Progenitor cell of endocrine pancreas (in vitro differentiated cells): ENCODE data around the gene CYTH1. TPM values are rescaled to one million over a fixed set of nuclear protein-coding genes. Genes with fewer than 3 reads are reported as not detected.

Source experiments
- DNase-seq: peaks from one replicate; pipeline ENCODE4 v3.0.0; 2021; ENCODE audit warnings: low spot score; ENCODE audit not compliant: unreplicated experiment
- H3K27ac Mint-ChIP-seq: 2 replicates; pipeline ENCODE4 v1.8.0; 2021; ENCODE audit warnings: mild to moderate bottlenecking, moderate library complexity, mixed read lengths
- H3K27me3 Mint-ChIP-seq: 2 replicates; pipeline ENCODE4 v1.8.0; 2021; ENCODE audit warnings: mixed read lengths
- H3K36me3 Mint-ChIP-seq: 2 replicates; pipeline ENCODE4 v1.8.0; 2022; ENCODE audit warnings: mixed read lengths; ENCODE audit not compliant: insufficient read depth
- H3K4me1 Mint-ChIP-seq: 2 replicates; pipeline ENCODE4 v1.8.0; 2021; ENCODE audit warnings: low read depth, mixed read lengths
- H3K4me3 Mint-ChIP-seq: 2 replicates; pipeline ENCODE4 v1.8.0; 2021; ENCODE audit warnings: low read depth, mild to moderate bottlenecking, moderate library complexity, mixed read lengths
- H3K9me3 Mint-ChIP-seq: 2 replicates; pipeline ENCODE4 v1.8.0; 2021; ENCODE audit warnings: low read depth, mixed read lengths
- CTCF ChIP-seq: fragments of 200-600 bp; sonication (generic); IDR thresholded peaks from one replicate; pipeline ENCODE4 v1.5.0; 2021; ENCODE audit warnings: antibody characterized with exemption, mild to moderate bottlenecking; ENCODE audit not compliant: unreplicated experiment
- total RNA-seq: library from RNA; stranded (reverse); gene quantifications from 2 replicates; pipeline ENCODE4 v1.2.1, GENCODE V29; 2021

The CYTH1 gene
- total RNA-seq, 1 donor from 2014 or later: 33.3 TPM

GRCh38 chr17:78719630-78720298 is 62.3 kb downstream of the CYTH1 start:
- DNase-seq: no peak
- TF ChIP-seq CTCF: no peak
- no peak overlapping the region for H3K27ac Mint-ChIP-seq
- H3K4me1 Mint-ChIP-seq: peaks cover 68% of the 10 kb centered on the region
- no peaks in the 10 kb centered on the region for H3K27me3 Mint-ChIP-seq
- H3K9me3 Mint-ChIP-seq: no peaks in the 10 kb centered on the region
- no peak overlapping the region for H3K4me3 Mint-ChIP-seq
- no peaks in the 10 kb centered on the region for H3K36me3 Mint-ChIP-seq

DNA sequence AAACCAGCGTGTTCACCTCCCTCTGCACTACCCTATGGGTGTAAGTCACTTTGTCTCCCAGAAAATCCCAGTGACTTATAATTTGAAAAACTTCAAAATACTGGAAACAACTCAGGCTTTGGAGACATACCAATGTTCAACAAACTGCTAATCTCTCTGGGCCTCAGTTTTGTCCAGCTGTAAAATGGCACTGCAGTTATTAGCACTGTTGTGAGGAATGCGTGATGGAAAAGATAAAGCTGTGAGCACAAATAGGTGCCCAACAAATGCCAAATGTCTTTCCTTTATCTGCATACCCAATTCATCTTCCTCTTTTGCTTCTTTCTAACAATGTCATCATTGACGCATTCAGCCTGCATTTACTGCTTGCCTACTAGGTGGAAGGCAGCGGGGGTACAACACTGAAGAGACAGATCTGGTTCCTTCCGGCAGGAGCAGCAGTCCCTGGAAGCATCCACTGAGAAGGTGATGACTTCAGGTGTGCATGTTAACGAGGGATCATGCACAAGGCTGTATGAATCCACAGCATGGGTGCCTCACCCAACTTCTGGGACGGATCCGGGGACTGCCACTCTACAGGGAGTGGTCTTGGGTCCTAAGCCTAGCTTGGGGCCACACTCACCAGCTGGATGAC is 63.4 kb downstream of the CYTH1 start:
- TF ChIP-seq CTCF: no peak
- Mint-ChIP-seq H3K27me3 (no peaks in the 10 kb centered on the region), H3K36me3 (no peaks in the 10 kb centered on the region), H3K4me3 (no peak overlapping the region), H3K9me3 (no peaks in the 10 kb centered on the region), H3K4me1 (peaks cover 61% of the 10 kb centered on the region), H3K27ac (no peak overlapping the region)
- DNase-seq: no peak

DNA sequence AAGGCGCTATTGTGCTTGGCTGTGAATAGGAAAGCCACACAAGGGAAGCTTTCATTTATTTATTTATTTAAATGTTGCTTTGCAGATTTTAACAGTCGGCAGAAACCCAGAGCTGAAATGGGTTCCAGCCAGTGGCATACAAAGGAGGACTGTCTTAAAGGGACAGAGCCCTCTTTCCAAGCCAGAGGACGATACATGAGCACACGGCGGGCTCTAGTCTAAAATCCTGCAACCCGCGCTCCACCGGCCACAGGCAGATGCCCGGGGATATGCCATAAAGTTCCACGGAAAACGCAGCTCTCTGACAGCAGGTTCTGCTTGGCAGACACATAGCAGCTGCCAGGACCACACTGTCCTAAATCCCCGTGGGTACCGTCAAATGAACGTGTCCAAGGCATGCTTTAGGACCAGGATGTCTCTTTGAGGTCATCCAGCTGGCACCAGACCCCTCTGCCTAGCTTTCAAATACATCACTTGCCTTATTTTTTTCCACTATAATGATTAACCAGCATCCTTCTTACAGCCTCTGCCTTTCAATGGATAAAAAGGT is 64.6 kb downstream of the CYTH1 start:
- DNase-seq: no peak
- H3K4me3 Mint-ChIP-seq: no peak overlapping the region
- TF ChIP-seq CTCF: no peak
- H3K9me3 Mint-ChIP-seq: no peaks in the 10 kb centered on the region
- H3K27ac Mint-ChIP-seq: no peak overlapping the region
- no peaks in the 10 kb centered on the region for H3K36me3 Mint-ChIP-seq
- peaks cover 49% of the 10 kb centered on the region for H3K4me1 Mint-ChIP-seq
- H3K27me3 Mint-ChIP-seq: no peaks in the 10 kb centered on the region

DNA sequence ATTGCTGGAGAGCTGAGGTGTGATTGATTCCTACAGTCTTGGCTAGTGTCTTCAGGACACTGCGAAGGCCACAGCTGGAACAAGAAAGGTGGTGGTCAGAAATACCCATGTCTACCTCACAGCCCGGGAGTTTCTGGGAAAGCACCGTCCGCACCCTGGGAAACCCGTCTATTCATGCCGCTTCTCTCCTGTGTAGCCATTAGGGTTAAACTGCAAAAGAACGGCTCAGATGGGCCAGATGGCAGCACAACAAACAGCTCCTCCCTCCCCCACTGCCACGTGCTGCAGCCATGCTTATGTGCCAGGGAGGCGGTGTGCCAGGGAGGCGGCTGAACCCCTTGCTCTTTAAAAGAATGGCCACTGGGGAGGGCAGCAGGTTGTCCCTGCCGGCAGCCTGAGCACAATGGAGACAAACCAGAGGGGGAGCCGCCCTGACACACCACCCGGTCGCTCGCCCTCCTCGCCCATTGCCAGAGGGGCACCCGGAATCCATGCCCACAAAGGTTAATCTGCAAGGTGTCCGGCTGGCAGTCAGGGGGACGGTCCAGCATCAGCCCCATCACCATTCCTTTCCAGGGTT is 65.2 kb downstream of the CYTH1 start:
- no peak for TF ChIP-seq CTCF
- no peak overlapping the region for H3K27ac Mint-ChIP-seq
- H3K9me3 Mint-ChIP-seq: no peaks in the 10 kb centered on the region
- H3K4me1 Mint-ChIP-seq: peaks cover 48% of the 10 kb centered on the region
- H3K27me3 Mint-ChIP-seq: no peaks in the 10 kb centered on the region
- H3K36me3 Mint-ChIP-seq: no peaks in the 10 kb centered on the region
- H3K4me3 Mint-ChIP-seq: no peak overlapping the region
- DNase-seq: no peak

DNA sequence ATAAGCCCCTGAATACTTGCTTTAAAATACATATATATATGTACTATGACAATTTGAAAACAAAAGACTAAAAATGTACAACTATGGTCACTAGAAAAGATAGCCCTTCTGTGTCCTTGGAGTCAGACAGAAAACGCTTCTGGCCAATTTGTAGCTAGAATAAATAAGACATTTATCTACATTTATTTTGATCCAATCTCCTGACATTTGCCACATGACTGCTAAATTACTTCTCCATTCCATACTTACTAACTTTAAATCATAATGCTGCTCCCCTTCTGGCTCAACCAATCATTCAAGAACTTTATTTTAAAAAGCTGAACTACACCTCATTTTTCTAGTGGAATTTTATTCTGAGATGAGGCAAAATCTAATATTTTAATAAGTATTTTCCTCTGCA is 65.8 kb downstream of the CYTH1 start:
- H3K27me3 Mint-ChIP-seq: no peaks in the 10 kb centered on the region
- no peak overlapping the region for H3K27ac Mint-ChIP-seq
- no peak for TF ChIP-seq CTCF
- H3K4me1 Mint-ChIP-seq: peaks cover 48% of the 10 kb centered on the region
- H3K9me3 Mint-ChIP-seq: no peaks in the 10 kb centered on the region
- DNase-seq: no peak
- H3K36me3 Mint-ChIP-seq: no peaks in the 10 kb centered on the region
- H3K4me3 Mint-ChIP-seq: no peak overlapping the region
